COLO668 (cell line): Measurements from ENCODE around the gene CRIM1.

Experiments used
- DNase-seq: peaks from one replicate; lab custom pipeline; 2025; ENCODE audit not compliant: unreplicated experiment; lab: John Stamatoyannopoulos, UW

CRIM1 gene

GRCh38 chr2:36420569-36421181, 65.1 kb downstream of the CRIM1 start:
- no peak for DNase-seq

- no peak for DNase-seq
Observed at GRCh38 chr2:36421379-36421778, 65.8 kb downstream of the CRIM1 start.

GRCh38 chr2:36423172-36423571, 67.6 kb downstream of the CRIM1 start:
- DNase-seq = no peak

- no peak for DNase-seq
Observed at GRCh38 chr2:36423619-36424120, 68.1 kb downstream of the CRIM1 start.

GRCh38 chr2:36425608-36426355, 70.2 kb downstream of the CRIM1 start:
- DNase-seq = no peak

GRCh38 chr2:36427790-36428243, 72.2 kb downstream of the CRIM1 start:
- DNase-seq = no peak

GRCh38 chr2:36430549-36430948, 75.0 kb downstream of the CRIM1 start:
- no peak for DNase-seq

- DNase-seq = no peak
Observed at GRCh38 chr2:36432479-36432878, 76.9 kb downstream of the CRIM1 start.

GRCh38 chr2:36433311-36434217, 78.0 kb downstream of the CRIM1 start:
- DNase-seq = peak; percentile 81

- DNase-seq = no peak
Observed at GRCh38 chr2:36438449-36438977, 82.9 kb downstream of the CRIM1 start.

GRCh38 chr2:36439084-36439483, 83.5 kb downstream of the CRIM1 start:
- DNase-seq = no peak

GRCh38 chr2:36441065-36441625, 85.6 kb downstream of the CRIM1 start:
- no peak for DNase-seq

- DNase-seq = no peak
Observed at GRCh38 chr2:36441816-36442215, 86.2 kb downstream of the CRIM1 start.

- no peak for DNase-seq
Observed at GRCh38 chr2:36444216-36444936, 88.8 kb downstream of the CRIM1 start.

GRCh38 chr2:36445185-36445866, 89.7 kb downstream of the CRIM1 start:
- no peak for DNase-seq

GRCh38 chr2:36446294-36446693, 90.7 kb downstream of the CRIM1 start:
- no peak for DNase-seq

GRCh38 chr2:36449213-36449612, 93.6 kb downstream of the CRIM1 start:
- DNase-seq = no peak

GRCh38 chr2:36449943-36450392, 94.4 kb downstream of the CRIM1 start:
- DNase-seq = no peak

GRCh38 chr2:36450466-36451196, 95.1 kb downstream of the CRIM1 start:
- DNase-seq = no peak
